ENCODE results near the gene PIPOX.
A peak's percentile ranks its signal among the peaks of the same experiment; 100 is the strongest.
"Not testable (repeated sequence)": the region's sequence is repeated elsewhere in the genome, so short reads cannot be mapped to it uniquely, and the experiment has no call there.

PIPOX gene

GRCh38 chr17:29073045-29073444 lies 30.1 kb downstream of the PIPOX start:
- no peak for DNase-seq

DNA sequence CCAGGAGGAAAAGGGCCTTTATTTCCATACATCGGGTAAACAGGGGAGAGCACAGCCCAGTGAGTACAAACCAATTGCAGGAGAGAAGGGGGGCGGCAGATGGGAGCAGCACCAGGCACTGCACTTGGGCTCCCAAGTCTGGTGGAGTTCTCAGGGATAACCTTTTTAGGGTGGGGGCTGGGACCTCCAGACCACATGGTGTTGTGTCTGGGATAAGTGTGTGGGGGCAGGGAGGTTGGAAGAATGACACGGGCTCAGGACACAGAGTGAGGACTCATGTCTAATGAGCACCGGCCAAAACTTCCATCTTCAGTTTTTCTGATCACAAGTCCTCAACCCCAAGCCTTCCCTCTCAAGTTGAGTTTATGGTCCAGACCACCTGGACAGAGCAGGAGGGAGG lies 30.6 kb downstream of the PIPOX start:
- DNase-seq: no peak

GRCh38 chr17:29074488-29074887 lies 31.5 kb downstream of the PIPOX start:
- DNase-seq: no peak

- no peak for DNase-seq
Observed at GRCh38 chr17:29076087-29076486, 33.1 kb downstream of the PIPOX start.

DNA sequence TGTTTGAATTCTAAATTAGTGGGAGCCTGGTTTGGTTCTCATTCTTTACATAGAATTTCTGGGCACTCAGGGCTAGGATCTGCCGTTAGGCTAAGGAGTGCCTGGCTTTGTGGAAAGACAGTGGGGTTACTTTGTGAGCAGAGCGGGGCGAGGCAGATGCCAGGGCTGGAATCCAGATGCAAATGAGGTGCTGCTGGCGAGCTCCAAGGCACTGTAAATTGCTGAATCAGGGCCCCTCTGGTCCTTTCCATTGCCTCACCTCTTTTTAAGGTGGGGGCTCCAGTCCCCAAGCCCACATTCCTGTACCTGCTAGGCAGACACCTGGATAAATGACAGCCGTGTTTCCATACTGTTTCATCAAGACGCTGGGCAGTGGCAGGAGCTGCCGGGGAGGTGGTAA lies 33.8 kb downstream of the PIPOX start:
- DNase-seq: peak in 46 of 58 donors; percentile 9 to 80 (median 47)

- DNase-seq: no peak
Observed at GRCh38 chr17:29077320-29077719, 34.4 kb downstream of the PIPOX start.

DNA sequence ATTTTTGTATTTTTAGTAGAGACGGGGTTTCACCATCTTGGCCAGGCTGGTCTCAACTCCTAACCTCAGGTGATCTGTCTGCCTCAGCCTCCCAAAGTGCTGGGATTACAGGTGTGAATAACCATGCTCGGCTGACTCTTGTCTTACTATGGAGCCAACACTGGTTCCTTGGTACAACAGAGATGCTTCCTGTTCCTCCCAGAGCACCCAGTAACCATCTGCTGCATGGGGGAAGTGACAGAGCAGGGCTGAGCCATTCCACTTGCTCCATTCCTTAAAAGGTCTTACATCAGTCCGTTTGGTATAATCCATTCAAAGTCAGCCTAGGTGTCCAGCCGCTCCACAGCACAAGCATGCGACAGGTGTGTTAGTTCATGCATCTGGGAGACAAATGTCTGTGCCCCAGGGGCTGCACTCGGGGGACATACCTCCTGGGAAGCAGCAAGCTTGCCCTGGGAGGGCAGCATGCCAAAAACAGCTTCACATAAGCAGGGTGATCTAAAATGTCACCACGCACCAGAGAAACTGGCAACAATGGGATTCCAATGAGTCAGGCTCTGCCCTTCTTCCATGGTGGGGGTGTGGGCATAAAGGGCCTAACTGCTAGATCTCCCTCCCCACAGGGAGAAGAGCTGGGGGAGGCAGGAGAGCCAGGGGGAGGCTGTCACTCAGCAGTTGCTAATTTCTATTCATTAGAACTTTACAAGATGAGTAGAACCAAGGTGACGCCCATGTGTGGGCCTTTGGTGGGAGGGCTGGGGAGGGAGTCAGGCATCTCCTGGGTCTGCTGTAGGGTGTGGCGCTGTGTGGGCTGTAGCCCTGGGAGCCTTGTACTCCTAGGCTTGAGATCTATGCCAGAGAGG lies 35.5 kb downstream of the PIPOX start:
- DNase-seq: peak in 17 of 58 donors; percentile 11 to 70 (median 44)

- no peak for DNase-seq
Observed at GRCh38 chr17:29079433-29079832, 36.5 kb downstream of the PIPOX start.

DNA sequence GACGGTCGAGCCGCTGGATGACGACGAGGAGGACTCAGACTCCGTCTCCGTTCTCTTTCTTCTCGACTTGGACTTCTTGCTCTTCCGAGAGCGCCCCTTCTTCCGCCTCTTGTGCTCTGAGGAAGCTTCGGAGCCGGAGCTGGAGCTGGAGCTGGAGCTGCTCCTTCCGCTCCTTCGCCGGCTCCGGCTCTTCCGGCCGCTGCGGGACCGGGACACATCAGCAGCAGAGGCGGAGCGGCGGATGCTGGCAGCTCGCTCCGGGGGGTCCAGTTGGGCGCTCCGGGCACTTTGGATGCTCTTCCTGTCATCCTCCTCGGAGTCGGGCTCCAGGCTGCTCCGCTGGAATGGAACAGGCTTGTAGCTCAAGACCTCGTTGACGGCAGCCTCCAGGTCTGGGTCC lies 36.9 kb downstream of the PIPOX start:
- no peak for DNase-seq

- DNase-seq: no peak
Observed at GRCh38 chr17:29080323-29080722, 37.4 kb downstream of the PIPOX start.

- DNase-seq: no peak
Observed at GRCh38 chr17:29080965-29081364, 38.0 kb downstream of the PIPOX start.

DNA sequence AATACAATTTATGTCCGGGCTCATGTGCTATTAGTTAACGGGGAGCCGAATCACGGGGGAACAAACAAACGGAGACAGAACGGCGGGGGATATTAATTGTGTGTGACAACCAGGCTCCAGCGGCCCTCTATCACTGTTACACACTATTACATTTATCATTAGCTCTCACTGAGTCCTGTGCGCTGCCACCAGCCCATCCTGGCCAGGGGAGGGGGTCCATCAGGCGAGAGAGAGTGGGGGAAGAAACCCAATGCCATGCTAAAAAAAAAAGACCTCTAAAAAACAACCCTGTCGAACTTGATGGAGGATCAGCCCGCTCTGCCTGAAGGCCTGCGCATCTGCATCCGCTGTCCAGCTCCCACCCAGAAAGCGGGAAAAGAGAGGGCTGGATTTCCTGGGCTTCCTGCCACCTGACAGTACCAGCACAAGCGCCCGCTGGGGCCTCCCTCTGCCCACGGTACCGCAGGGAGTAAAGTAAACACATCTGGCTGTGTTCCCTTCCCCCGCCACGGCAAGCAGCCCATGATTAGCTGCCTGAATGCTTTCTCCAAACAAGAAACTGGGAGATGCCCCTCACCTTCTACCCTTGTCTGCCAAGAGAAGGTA lies 41.7 kb downstream of the PIPOX start:
- peak in 17 of 58 donors; percentile 10 to 48 (median 24) for DNase-seq

DNA sequence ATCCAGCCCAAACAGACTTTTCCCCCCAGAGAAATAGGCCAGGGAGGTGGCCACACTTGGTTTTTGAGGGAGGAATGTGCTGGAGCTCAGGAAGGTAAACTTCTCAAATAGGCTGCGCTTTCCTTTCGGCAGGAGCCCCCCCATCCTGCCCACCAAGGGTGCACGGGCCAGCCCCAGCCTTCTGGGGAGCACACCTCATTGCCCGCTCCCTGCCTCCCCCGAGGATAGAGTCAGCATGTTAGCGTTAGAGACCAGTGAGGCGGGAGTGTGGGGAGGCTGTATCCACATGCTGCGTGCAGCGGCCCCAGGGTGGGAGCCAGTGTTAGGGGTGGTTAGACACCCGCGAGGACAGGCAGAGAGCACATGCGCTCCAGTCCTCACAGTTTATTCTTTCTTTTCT lies 42.3 kb downstream of the PIPOX start:
- no peak for DNase-seq

DNA sequence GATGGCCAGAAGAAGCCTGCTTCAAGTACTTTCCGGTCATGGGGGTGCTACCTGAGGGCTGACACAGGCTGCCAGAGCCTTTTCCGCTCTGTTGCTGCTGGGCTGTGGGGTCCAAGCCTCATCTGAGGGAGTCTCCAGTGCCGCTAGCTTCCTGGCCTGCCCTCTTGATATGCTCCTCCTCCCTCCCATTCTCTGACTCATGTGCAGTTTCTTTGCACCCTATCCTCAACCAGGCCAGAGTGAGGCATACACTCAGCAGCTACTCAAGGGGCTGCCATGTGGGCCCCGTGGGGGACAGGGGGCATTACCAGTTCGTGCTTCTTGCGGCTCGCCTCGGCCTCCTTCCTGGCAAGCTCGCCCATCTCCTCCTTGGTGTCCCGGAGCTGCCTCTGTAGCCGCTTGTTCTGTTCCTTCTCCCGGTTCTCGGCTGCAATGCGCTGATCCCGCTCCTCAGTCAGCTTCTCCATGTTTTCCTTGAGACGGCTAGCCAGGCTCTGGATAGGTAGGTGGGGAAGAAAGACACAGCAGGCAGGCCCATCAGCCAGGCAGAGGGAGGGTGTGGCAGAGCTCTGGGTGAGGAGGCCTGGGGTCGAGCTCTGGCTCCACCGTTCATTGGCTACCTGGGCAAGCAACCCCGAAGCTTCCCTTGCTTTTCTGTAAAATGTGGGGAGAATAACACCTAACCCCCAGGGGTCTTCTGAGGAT lies 43.8 kb downstream of the PIPOX start:
- DNase-seq: no peak

- DNase-seq: not testable (repeated sequence)
Observed at GRCh38 chr17:29088782-29089181, 45.8 kb downstream of the PIPOX start.

DNA sequence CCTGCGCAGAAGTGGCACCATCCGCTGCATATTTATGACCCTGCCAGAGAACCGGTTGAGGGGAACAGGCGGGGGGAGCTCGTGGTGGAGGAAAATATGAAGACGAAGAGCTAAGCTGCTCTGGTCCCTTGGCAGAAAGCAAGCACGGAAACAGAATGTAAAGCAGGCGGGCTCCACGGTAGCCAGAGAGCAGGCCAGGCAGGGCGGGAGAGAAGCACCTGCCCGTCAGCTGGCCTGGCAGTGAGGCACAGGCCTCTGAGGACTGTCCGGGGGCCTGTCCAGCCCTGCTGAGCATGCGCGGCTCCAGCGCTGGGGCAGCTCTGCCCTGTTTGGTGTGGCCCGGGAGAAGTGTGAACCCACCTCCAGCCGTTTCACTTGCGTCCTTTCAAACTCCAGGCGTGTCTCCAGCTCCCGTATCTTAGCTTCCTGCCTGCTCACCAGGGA lies 46.7 kb downstream of the PIPOX start:
- DNase-seq: peak in 53 of 58 donors; percentile 27 to 86 (median 67)

DNA sequence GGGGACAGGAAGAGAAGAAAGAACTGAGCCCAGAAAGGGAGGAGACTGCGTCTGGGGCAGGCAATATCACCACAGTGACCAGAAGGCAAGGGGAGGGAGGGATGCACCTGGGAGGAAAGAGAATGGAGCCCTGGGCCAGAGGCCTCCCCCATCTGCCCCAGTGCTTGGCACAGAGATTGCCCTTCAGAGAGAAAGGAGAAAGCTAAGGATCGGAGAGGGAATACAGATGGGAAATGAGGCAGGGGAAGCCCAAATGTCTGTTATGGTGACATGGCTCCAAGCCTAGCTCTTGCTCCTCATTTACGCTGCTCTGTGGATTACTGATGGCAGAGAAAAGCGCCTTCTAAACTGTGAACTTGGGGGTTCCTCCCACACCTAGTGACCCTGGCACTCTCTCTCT lies 47.2 kb downstream of the PIPOX start:
- no peak for DNase-seq

DNA sequence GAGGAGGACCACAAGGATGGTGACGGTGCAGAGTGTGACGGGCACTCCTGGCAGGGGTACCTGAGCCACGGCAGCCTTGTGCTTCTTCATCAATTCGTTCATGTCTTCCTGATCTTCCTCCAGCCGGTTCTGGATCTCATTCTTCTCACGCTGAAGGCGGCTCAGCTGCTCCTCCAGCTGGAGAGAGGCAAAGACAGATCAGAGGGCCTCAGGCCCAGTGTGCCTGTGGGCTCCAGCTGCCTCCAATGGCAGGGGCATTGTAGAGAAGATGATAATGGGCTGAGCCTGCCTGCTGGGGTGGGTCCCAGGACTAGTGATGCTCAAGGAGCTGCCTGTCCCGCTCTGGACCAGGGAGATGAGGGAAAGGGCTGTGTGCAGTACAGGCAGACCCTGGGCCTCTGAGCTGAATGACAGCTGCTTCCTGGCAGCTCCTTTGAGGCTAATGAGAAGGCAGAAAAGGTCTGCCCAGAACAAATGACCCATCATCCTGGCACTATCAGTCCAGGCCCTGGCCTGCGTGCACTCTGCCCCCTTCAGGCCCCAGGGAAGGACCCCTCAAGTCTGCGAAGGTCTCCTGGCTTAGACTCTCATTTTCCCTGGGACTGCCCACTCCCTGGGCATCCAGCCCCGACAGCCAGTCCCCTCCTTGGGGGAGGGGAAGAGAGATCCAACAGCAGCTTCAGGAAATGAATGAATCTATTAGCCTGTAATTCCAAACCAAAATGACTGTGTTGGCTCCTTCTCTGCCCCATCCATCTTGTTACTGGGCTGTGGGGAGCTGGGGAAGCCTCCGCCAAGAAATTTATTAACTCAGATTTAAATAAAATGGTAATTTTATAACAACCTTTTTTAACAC lies 48.0 kb downstream of the PIPOX start:
- DNase-seq: peak in 40 of 58 donors; percentile 10 to 68 (median 40)

DNA sequence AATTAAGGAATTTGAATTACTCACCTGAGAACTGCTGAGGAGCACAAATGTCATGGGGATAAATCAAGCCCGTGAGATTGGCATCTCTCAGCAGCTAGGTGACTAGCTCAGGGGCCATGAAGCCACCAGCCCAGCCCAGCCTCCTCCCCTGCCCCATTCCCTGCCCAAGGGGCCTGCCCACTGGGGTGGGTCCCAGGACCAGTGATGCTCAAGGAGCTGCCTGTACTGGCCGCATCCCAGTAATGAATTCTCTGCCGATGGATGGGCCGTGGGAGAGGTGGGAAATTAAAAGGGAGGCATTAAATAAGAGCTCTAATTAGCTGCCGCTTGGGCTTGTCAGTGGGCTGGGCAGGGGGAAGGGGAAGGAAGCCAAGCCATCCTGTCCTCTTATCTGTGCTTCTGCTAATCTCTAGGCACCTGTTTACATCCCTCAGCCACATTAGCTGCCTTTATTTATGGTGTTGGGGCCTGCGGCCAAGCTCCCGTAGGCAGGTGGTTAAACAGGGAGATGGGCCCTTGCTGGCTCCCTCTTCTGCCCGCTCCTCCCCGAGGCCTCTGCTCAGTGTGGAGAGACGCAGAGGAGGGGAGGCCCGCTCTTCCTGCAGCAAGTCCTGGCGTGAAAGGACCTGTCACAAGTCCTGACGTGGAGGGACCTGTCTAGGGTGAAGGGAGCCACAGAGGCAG lies 48.8 kb downstream of the PIPOX start:
- no peak for DNase-seq

DNA sequence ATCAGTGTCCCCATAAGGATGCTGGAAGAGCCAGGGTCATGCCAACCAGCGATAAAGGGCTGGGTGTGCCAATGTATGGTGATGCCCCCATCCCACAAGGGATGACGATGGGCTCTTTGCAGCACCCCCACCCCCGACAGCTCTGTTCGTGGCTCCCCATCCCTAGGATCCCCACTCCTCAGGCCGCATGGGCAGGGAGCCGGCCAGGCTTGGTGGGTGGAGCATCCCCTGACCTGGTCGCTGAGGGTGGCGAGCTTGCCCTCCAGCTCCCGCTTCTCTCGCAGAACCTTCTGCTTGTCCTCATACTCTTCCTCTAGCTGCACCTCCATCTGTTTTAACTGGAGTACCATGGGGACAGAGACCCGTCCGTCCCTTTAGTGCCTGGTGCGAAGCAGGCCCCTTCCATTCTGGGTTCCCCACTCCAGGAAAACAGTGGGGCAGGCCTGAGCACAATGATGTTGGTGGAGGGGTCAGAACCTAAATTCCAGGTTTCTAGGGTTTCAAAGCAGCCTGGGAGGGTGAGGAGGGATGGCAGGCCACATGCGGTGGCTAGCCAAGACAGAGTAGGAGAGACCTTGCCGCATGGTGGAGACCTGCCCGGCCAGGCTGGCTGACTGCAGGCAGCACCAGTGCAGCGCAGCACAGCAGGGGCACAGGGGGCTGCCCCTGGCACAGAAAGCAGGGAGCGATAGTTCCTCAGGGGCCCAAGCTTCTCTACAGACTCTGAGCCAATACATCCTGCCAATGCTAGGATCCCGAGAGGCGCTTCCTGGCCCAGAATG lies 50.3 kb downstream of the PIPOX start:
- no peak for DNase-seq

Data from anterior cingulate cortex (tissue), 58 donors.